HEK293 (cell line): ENCODE data around the gene STIL.

Experiments
- CTCF ChIA-PET: fragments of 350-600 bp; formaldehyde crosslinking; extraction: SDS; loops from one replicate; lab custom pipeline; 2021; ENCODE audit warnings: antibody characterized with exemption; lab: Yijun Ruan, JAX
- POLR2A ChIA-PET: fragments of 300-600 bp; formaldehyde crosslinking; extraction: SDS; loops from one replicate; lab custom pipeline; 2020; ENCODE audit warnings: antibody characterized with exemption, inconsistent platforms; lab: Yijun Ruan, JAX
- H3K27ac ChIP-seq: fragments of 200-500 bp; sonication (Bioruptor generic); 2 replicates; pipeline ENCODE4 v1.5.1; 2014; ENCODE audit warnings: low read depth, low read length, control low read depth, inconsistent platforms; ENCODE audit errors: extremely low read depth
- H3K36me3 ChIP-seq, 2 experiments: fragments of 200-500 bp in 1 of 2; sonication (Bioruptor generic) in 1 of 2; 1 replicate in 1 of 2; 2 replicates in 1 of 2; pipeline ENCODE4 v1.5.1; 2014 to 2017; ENCODE audit warnings: inconsistent platforms in 2 of 2, low read length in 2 of 2; ENCODE audit not compliant: control insufficient read depth in 2 of 2, insufficient read depth in 1 of 2
- H3K4me1 ChIP-seq: fragments of 200-500 bp; sonication (Bioruptor generic); 2 replicates; pipeline ENCODE4 v1.5.1; 2014; ENCODE audit warnings: mild to moderate bottlenecking, low read length, inconsistent platforms; ENCODE audit not compliant: control insufficient read depth, insufficient read depth
- H3K4me3 ChIP-seq: 2 replicates; pipeline ENCODE4 v1.5.1; 2011; ENCODE audit warnings: low read depth, mild to moderate bottlenecking, control low read depth, low read length, moderate library complexity
- H3K9me3 ChIP-seq: fragments of 200-500 bp; sonication (Bioruptor generic); 2 replicates; pipeline ENCODE4 v1.5.1; 2014; ENCODE audit warnings: low read depth, low read length, inconsistent platforms; ENCODE audit not compliant: control insufficient read depth, insufficient read depth
- CTCF ChIP-seq: fragments of 450-650 bp; formaldehyde crosslinking; IDR thresholded peaks from 2 replicates; pipeline ENCODE4 v1.5.1; 2016; ENCODE audit warnings: missing biosample characterization, missing genetic modification characterization
- PRDM2 ChIP-seq: fragments of 450-650 bp; formaldehyde crosslinking; IDR thresholded peaks from 2 replicates; pipeline ENCODE4 v1.5.1; 2016; ENCODE audit warnings: missing biosample characterization, missing genetic modification characterization, borderline replicate concordance
- SETDB1 ChIP-seq: IDR thresholded peaks from one replicate; pipeline ENCODE4 v1.6.1; 2017; ENCODE audit warnings: mild to moderate bottlenecking, low read length, moderate library complexity, mixed read lengths; ENCODE audit not compliant: insufficient read length
- ZBTB20 ChIP-seq: fragments of 450-650 bp; formaldehyde crosslinking; IDR thresholded peaks from 2 replicates; pipeline ENCODE4 v1.5.1; 2016; ENCODE audit warnings: missing biosample characterization, missing genetic modification characterization
- ZFP37 ChIP-seq: fragments of 450-650 bp; formaldehyde crosslinking; IDR thresholded peaks from 2 replicates; pipeline ENCODE4 v1.5.1; 2016; ENCODE audit warnings: missing biosample characterization, missing genetic modification characterization
- ZNF114 ChIP-seq: fragments of 450-650 bp; formaldehyde crosslinking; IDR thresholded peaks from 2 replicates; pipeline ENCODE4 v1.5.0; 2017; ENCODE audit warnings: missing biosample characterization, missing genetic modification characterization
- ZNF16 ChIP-seq: fragments of 450-650 bp; formaldehyde crosslinking; IDR thresholded peaks from 2 replicates; pipeline ENCODE4 v1.5.1; 2016; ENCODE audit warnings: low read depth, missing biosample characterization, missing genetic modification characterization
- ZNF274 ChIP-seq, 2 experiments: fragments of 200-500 bp in 1 of 2; fragments of 450-650 bp in 1 of 2; sonication (Bioruptor generic) in 1 of 2; formaldehyde crosslinking in 1 of 2; IDR thresholded peaks; 2 replicates each; pipeline versions ENCODE4 v1.5.1 to v1.6.1; 2014 to 2016; ENCODE audit warnings: borderline replicate concordance in 1 of 2, inconsistent platforms in 1 of 2, low read length in 1 of 2, missing biosample characterization in 1 of 2, missing genetic modification characterization in 1 of 2
- ZNF280D ChIP-seq: fragments of 450-650 bp; formaldehyde crosslinking; IDR thresholded peaks from 2 replicates; pipeline ENCODE4 v1.5.1; 2016; ENCODE audit warnings: missing biosample characterization, missing genetic modification characterization
- ZNF366 ChIP-seq: fragments of 450-650 bp; formaldehyde crosslinking; conservative IDR thresholded peaks from 2 replicates; pipeline ENCODE4 v1.5.1; 2016; ENCODE audit warnings: missing biosample characterization, missing genetic modification characterization
- ZNF521 ChIP-seq: fragments of 450-650 bp; formaldehyde crosslinking; IDR thresholded peaks from 2 replicates; pipeline ENCODE4 v1.5.1; 2017; ENCODE audit warnings: missing biosample characterization, mild to moderate bottlenecking, missing genetic modification characterization
- ZNF530 ChIP-seq: fragments of 450-650 bp; formaldehyde crosslinking; IDR thresholded peaks from 2 replicates; pipeline ENCODE4 v1.5.1; 2016; ENCODE audit warnings: low read depth, missing biosample characterization, missing genetic modification characterization
- ZNF596 ChIP-seq: fragments of 450-650 bp; IDR thresholded peaks from 2 replicates; pipeline ENCODE4 v1.5.0; 2018; ENCODE audit warnings: missing biosample characterization, mild to moderate bottlenecking, missing genetic modification characterization, moderate library complexity
- ZNF623 ChIP-seq: fragments of 450-650 bp; formaldehyde crosslinking; IDR thresholded peaks from 2 replicates; pipeline ENCODE4 v1.5.1; 2016; ENCODE audit warnings: missing biosample characterization, missing genetic modification characterization
- ZNF776 ChIP-seq: fragments of 450-650 bp; formaldehyde crosslinking; IDR thresholded peaks from 2 replicates; pipeline ENCODE4 v1.5.0; 2017; ENCODE audit warnings: missing biosample characterization, missing genetic modification characterization, borderline replicate concordance
- TF ChIP-seq, protein P1 (sequence below): fragments of 450-650 bp; formaldehyde crosslinking; IDR thresholded peaks from 2 replicates; pipeline ENCODE4 v1.5.1; 2016; ENCODE audit warnings: missing biosample characterization, missing genetic modification characterization
- TF ChIP-seq, protein P2 (sequence below): fragments of 450-650 bp; formaldehyde crosslinking; IDR thresholded peaks from 2 replicates; pipeline ENCODE4 v1.5.1; 2017; ENCODE audit warnings: missing biosample characterization, missing genetic modification characterization

The STIL gene

DNA sequence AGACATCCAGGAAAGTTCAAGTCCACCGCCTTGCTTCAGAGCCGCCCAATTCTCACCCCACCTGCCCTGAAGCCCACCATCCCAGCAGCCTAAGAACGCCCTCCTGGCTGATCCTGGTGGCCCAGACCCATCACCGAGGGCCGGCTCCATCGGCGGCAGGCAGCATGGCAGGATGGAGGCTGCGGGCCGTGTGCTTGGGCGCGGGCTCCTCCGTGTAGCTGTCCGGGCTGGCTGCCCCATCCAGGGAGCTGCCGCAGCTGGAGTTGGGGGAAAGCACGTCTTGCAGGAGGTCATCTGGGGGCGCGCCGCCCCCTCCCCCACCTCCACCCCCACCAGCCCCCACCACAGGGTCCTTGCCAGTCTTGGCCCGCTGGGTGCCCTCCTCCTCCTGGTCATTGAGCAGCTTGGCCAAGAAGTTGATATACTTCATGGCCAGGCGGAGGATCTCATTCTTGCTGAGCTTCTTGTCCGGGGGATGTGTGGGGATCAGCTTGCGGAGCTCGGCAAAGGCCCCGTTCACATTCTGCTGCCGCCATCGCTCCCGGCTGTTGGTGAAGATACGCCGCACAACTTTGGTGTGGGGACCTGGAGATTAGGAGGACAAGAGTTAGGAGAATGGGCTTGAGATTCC is 94.2 kb downstream of the STIL start:
- H3K36me3 ChIP-seq = no peaks in the 10 kb centered on the region
- POLR2A ChIA-PET = no interaction called here
- H3K27ac ChIP-seq = no peak overlapping the region
- no peaks in the 10 kb centered on the region for H3K4me1 ChIP-seq
- no peaks in the 10 kb centered on the region for H3K9me3 ChIP-seq
- no peak overlapping the region for H3K4me3 ChIP-seq
- TF ChIP-seq, protein P1, sequence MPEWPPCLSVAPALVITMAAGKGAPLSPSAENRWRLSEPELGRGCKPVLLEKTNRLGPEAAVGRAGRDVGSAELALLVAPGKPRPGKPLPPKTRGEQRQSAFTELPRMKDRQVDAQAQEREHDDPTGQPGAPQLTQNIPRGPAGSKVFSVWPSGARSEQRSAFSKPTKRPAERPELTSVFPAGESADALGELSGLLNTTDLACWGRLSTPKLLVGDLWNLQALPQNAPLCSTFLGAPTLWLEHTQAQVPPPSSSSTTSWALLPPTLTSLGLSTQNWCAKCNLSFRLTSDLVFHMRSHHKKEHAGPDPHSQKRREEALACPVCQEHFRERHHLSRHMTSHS (tag by site-specific recombination) = no peak
- TF ChIP-seq ZNF521 (tag by site-specific recombination) (no peak), CTCF (no peak), ZNF776 (no peak), ZFP37 (tag by site-specific recombination) (no peak), PRDM2 (tag by site-specific recombination) (no peak), ZNF366 (no peak), ZNF114 (tag by site-specific recombination) (no peak), ZNF274 (IDR thresholded peaks at IDR 0.05; ENCODE audit: low read length) (no peak), ZNF274 (tag by site-specific recombination; IDR thresholded peaks at IDR 0.05; ENCODE audit: borderline replicate concordance) (no peak), ZNF16 (tag by site-specific recombination) (no peak), ZNF623 (tag by site-specific recombination) (no peak), SETDB1 (no peak), ZBTB20 (tag by site-specific recombination) (no peak), ZNF596 (tag by site-specific recombination) (no peak), ZNF530 (tag by site-specific recombination) (no peak)
- TF ChIP-seq, all 188 proteins: peak for 0
- CTCF ChIA-PET = interaction anchor here (1.1 to 1.9 kb wide), 2 partner anchors 43 to 212 kb away, joined by 5 to 7 read pairs; no protein-coding TSS in a partner anchor

- no peaks in the 10 kb centered on the region for H3K36me3 ChIP-seq
- H3K9me3 ChIP-seq = no peaks in the 10 kb centered on the region
- POLR2A ChIA-PET = no interaction called here
- H3K4me3 ChIP-seq = no peak overlapping the region
- no peak overlapping the region for H3K27ac ChIP-seq
- TF ChIP-seq ZNF521 (tag by site-specific recombination) (no peak), ZNF623 (tag by site-specific recombination) (no peak), ZNF280D (no peak)
- TF ChIP-seq, protein P2, sequence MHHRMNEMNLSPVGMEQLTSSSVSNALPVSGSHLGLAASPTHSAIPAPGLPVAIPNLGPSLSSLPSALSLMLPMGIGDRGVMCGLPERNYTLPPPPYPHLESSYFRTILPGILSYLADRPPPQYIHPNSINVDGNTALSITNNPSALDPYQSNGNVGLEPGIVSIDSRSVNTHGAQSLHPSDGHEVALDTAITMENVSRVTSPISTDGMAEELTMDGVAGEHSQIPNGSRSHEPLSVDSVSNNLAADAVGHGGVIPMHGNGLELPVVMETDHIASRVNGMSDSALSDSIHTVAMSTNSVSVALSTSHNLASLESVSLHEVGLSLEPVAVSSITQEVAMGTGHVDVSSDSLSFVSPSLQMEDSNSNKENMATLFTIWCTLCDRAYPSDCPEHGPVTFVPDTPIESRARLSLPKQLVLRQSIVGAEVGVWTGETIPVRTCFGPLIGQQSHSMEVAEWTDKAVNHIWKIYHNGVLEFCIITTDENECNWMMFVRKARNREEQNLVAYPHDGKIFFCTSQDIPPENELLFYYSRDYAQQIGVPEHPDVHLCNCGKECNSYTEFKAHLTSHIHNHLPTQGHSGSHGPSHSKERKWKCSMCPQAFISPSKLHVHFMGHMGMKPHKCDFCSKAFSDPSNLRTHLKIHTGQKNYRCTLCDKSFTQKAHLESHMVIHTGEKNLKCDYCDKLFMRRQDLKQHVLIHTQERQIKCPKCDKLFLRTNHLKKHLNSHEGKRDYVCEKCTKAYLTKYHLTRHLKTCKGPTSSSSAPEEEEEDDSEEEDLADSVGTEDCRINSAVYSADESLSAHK (tag by site-specific recombination) = no peak
- CTCF ChIA-PET = no interaction called here
- H3K4me1 ChIP-seq = no peaks in the 10 kb centered on the region
These were observed 94.9 kb downstream of the STIL start for GRCh38 chr1:47219001-47219400.
